Suprapubic skin (tissue), 3 donors: ENCODE results near the gene ATP2C2.
"Not testable (repeated sequence)": the region's sequence is repeated elsewhere in the genome, so short reads cannot be mapped to it uniquely, and the experiment has no call there.

Source experiments
- CTCF ChIP-seq, 2 donors: fragments of 200-600 bp in 1 of 2; fragments of 450-650 bp in 1 of 2; sonication (generic) in 1 of 2; IDR thresholded peaks; one replicate each; pipeline ENCODE4 v1.5.1; 2016 to 2019; ENCODE audit warnings: antibody characterized with exemption in 2 of 2, mild to moderate bottlenecking in 1 of 2, moderate library complexity in 1 of 2
- POLR2AphosphoS5 ChIP-seq, 3 donors: sonication (generic); formaldehyde crosslinking; IDR thresholded peaks; one replicate each; pipeline ENCODE4 v1.6.1; 2017; ENCODE audit warnings: antibody characterized with exemption in 3 of 3

GRCh38 chr16:84343800-84344199 is 24.5 kb upstream of the ATP2C2 start:
- TF ChIP-seq CTCF, POLR2AphosphoS5 (IDR thresholded peaks at IDR 0.05): not testable (repeated sequence)
